CD4-positive, alpha-beta T cell (primary cell): ENCODE results near the gene SOX13. TPM values are rescaled to one million over a fixed set of nuclear protein-coding genes. Genes with fewer than 3 reads are reported as not detected.

ENCODE experiments used
- ATAC-seq: fragments of 200-7000 bp; cut with Tn5 transposase; one replicate; pipeline ENCODE4 v1.10.0; 2022; ENCODE audit warnings: mild to moderate bottlenecking; ENCODE audit not compliant: poor library complexity
- CTCF ChIA-PET: fragments of 350-600 bp; sonication (Branson Sonifier 250); formaldehyde crosslinking; loops from one replicate; lab custom pipeline; 2021; ENCODE audit warnings: antibody characterized with exemption, inconsistent platforms; lab: Charles Lee
- POLR2A ChIA-PET: fragments of 350-600 bp; sonication (Branson Sonifier 250); formaldehyde crosslinking; loops from one replicate; lab custom pipeline; 2021; ENCODE audit warnings: antibody characterized with exemption, inconsistent platforms; lab: Charles Lee
- DNase-seq, 14 experiments: peaks; one replicate each; pipeline ENCODE4 v3.0.0-alpha.2; 2013 to 2020; ENCODE audit warnings: mixed read lengths in 2 of 14
- H3K27ac ChIP-seq, 2 donors: one replicate each; pipeline versions ENCODE4 v1.5.1 to v1.7.0; 2013; ENCODE audit warnings: low read length in 2 of 2, low read depth in 1 of 2, mild to moderate bottlenecking in 1 of 2
- H3K27me3 ChIP-seq, 2 experiments: 1 replicate in 1 of 2; 2 replicates in 1 of 2; pipeline versions ENCODE4 v1.6.1 to v1.7.0; 2013; ENCODE audit warnings: low read length in 2 of 2, control low read depth in 1 of 2, mild to moderate bottlenecking in 1 of 2, moderate library complexity in 1 of 2; ENCODE audit not compliant: insufficient read depth in 2 of 2, control insufficient read depth in 1 of 2
- H3K36me3 ChIP-seq: one replicate; pipeline ENCODE4 v1.6.1; 2013; ENCODE audit warnings: low read length, control low read depth; ENCODE audit not compliant: insufficient read depth
- H3K4me1 ChIP-seq: one replicate; pipeline ENCODE4 v1.6.1; 2013; ENCODE audit warnings: low read length, control low read depth; ENCODE audit not compliant: insufficient read depth
- H3K4me3 ChIP-seq: one replicate; pipeline ENCODE4 v1.5.1; 2013; ENCODE audit warnings: mild to moderate bottlenecking, low read length, moderate library complexity
- H3K9me3 ChIP-seq, 2 experiments: 1 replicate in 1 of 2; 2 replicates in 1 of 2; pipeline versions ENCODE4 v1.6.1 to v1.7.0; 2013; ENCODE audit warnings: low read length in 2 of 2, mild to moderate bottlenecking in 2 of 2, control low read depth in 1 of 2, moderate library complexity in 1 of 2; ENCODE audit not compliant: control insufficient read depth in 1 of 2, insufficient read depth in 1 of 2
- H3K27ac Mint-ChIP-seq: one replicate; pipeline ENCODE4 v1.8.0; 2020; ENCODE audit warnings: mixed read lengths
- H3K27me3 Mint-ChIP-seq: one replicate; pipeline ENCODE4 v1.8.0; 2021; ENCODE audit warnings: mixed read lengths
- H3K36me3 Mint-ChIP-seq: one replicate; pipeline ENCODE4 v1.8.0; 2021; ENCODE audit warnings: low read depth, mixed read lengths
- H3K4me1 Mint-ChIP-seq: one replicate; pipeline ENCODE4 v1.8.0; 2021; ENCODE audit warnings: low read depth, mixed read lengths
- H3K4me3 Mint-ChIP-seq: one replicate; pipeline ENCODE4 v1.8.0; 2020; ENCODE audit warnings: mild to moderate bottlenecking, mixed read lengths
- H3K9me3 Mint-ChIP-seq: one replicate; pipeline ENCODE4 v1.8.0; 2020; ENCODE audit warnings: mixed read lengths
- intact Hi-C, 2 experiments: fragments of 100-400 bp; cut with DNase I in 1 of 2; cut with micrococcal nuclease in 1 of 2; formaldehyde crosslinking; loops; one replicate each; pipeline versions ENCODE4 v1.15.1 to v1.9.0; 2023 to 2025; cut with DNase I, micrococcal nuclease
- total RNA-seq, 174 experiments: library from RNA in 2 of 174; stranded (reverse) in 2 of 174; gene quantifications; one replicate each; pipeline ENCODE4 v1.2.3 and lab custom pipeline; 2021 to 2026
- TF ChIP-seq, protein P1 (sequence below): fragments of 200-600 bp; IDR thresholded peaks from one replicate; pipeline ENCODE4 v1.8.0; 2022; ENCODE audit warnings: antibody characterized with exemption, mild to moderate bottlenecking

SOX13 gene
- total RNA-seq, 2 experiments from 2014 or later, result 1.8 to 1.9 TPM

- DNase-seq (no peak), ATAC-seq (no peak)
- no peaks in the 10 kb centered on the region for H3K9me3 ChIP-seq
- no peaks in the 10 kb centered on the region for H3K36me3 ChIP-seq
- H3K4me1 ChIP-seq, result no peaks in the 10 kb centered on the region
- TF ChIP-seq, protein P1, sequence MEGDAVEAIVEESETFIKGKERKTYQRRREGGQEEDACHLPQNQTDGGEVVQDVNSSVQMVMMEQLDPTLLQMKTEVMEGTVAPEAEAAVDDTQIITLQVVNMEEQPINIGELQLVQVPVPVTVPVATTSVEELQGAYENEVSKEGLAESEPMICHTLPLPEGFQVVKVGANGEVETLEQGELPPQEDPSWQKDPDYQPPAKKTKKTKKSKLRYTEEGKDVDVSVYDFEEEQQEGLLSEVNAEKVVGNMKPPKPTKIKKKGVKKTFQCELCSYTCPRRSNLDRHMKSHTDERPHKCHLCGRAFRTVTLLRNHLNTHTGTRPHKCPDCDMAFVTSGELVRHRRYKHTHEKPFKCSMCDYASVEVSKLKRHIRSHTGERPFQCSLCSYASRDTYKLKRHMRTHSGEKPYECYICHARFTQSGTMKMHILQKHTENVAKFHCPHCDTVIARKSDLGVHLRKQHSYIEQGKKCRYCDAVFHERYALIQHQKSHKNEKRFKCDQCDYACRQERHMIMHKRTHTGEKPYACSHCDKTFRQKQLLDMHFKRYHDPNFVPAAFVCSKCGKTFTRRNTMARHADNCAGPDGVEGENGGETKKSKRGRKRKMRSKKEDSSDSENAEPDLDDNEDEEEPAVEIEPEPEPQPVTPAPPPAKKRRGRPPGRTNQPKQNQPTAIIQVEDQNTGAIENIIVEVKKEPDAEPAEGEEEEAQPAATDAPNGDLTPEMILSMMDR, result no peak
- CTCF ChIA-PET, result no interaction called here
- H3K9me3 Mint-ChIP-seq, result no peaks in the 10 kb centered on the region
- no peaks in the 10 kb centered on the region for H3K36me3 Mint-ChIP-seq
- POLR2A ChIA-PET, result no interaction called here
- H3K27ac Mint-ChIP-seq, result no peak overlapping the region
- no peaks in the 10 kb centered on the region for H3K27me3 Mint-ChIP-seq
- H3K27ac ChIP-seq, result no peak overlapping the region
- H3K27me3 ChIP-seq, result no peaks in the 10 kb centered on the region
- intact Hi-C loops, result no loop called here
- no peak overlapping the region for H3K4me3 ChIP-seq
- no peak overlapping the region for H3K4me3 Mint-ChIP-seq
- H3K4me1 Mint-ChIP-seq, result no peaks in the 10 kb centered on the region
Measured at GRCh38 chr1:204115116-204115515, 42.2 kb downstream of the SOX13 start.

- H3K27ac ChIP-seq, result no peak overlapping the region
- Mint-ChIP-seq H3K4me3 (no peak overlapping the region), H3K9me3 (no peaks in the 10 kb centered on the region), H3K27me3 (no peaks in the 10 kb centered on the region), H3K27ac (no peak overlapping the region), H3K4me1 (no peaks in the 10 kb centered on the region), H3K36me3 (no peaks in the 10 kb centered on the region)
- H3K9me3 ChIP-seq, result no peaks in the 10 kb centered on the region
- CTCF ChIA-PET, result no interaction called here
- intact Hi-C loops, result no loop called here
- ATAC-seq, result no peak
- H3K4me3 ChIP-seq, result no peak overlapping the region
- no peaks in the 10 kb centered on the region for H3K4me1 ChIP-seq
- DNase-seq, result no peak
- TF ChIP-seq, protein P1, result no peak
- no peaks in the 10 kb centered on the region for H3K27me3 ChIP-seq
- H3K36me3 ChIP-seq, result no peaks in the 10 kb centered on the region
- POLR2A ChIA-PET, result interaction anchor here (0.6 kb wide), 1 partner anchor 9 kb away, joined by 3 read pairs; no protein-coding TSS in a partner anchor
Measured at GRCh38 chr1:204116539-204116938, 43.6 kb downstream of the SOX13 start.

- TF ChIP-seq, protein P1, result no peak
- Mint-ChIP-seq H3K4me3 (no peak overlapping the region), H3K36me3 (no peaks in the 10 kb centered on the region), H3K4me1 (no peaks in the 10 kb centered on the region), H3K9me3 (no peaks in the 10 kb centered on the region), H3K27me3 (no peaks in the 10 kb centered on the region), H3K27ac (no peak overlapping the region)
- DNase-seq, result no peak
- H3K4me1 ChIP-seq, result no peaks in the 10 kb centered on the region
- POLR2A ChIA-PET, result no interaction called here
- H3K36me3 ChIP-seq, result no peaks in the 10 kb centered on the region
- intact Hi-C loops, result loop anchor here in 1 of 2 experiments (10.0 kb wide), 2 partner anchors 777 to 857 kb away; no protein-coding TSS in a partner anchor
- H3K4me3 ChIP-seq, result no peak overlapping the region
- no peak for ATAC-seq
- H3K27ac ChIP-seq, result no peak overlapping the region
- no peaks in the 10 kb centered on the region for H3K27me3 ChIP-seq
- H3K9me3 ChIP-seq, result no peaks in the 10 kb centered on the region
- CTCF ChIA-PET, result no interaction called here
Measured at GRCh38 chr1:204121840-204122555, 49.1 kb downstream of the SOX13 start.
